Neural cell (in vitro differentiated cells): ENCODE measurements around the gene RAD51AP2.

Experiments
- POLR2AphosphoS5 ChIP-seq: IDR thresholded peaks from 2 replicates; pipeline ENCODE4 v1.6.1; 2012
- RAD21 ChIP-seq: fragments of 450-650 bp; conservative IDR thresholded peaks from 2 replicates; pipeline ENCODE4 v1.6.1; 2014; ENCODE audit warnings: antibody characterized with exemption, mild to moderate bottlenecking, moderate library complexity
- TAF1 ChIP-seq: IDR thresholded peaks from 2 replicates; pipeline ENCODE4 v1.6.1; 2012; ENCODE audit warnings: low read depth
- TF ChIP-seq, protein P1 (sequence below): fragments of 450-650 bp; IDR thresholded peaks from 2 replicates; pipeline ENCODE4 v1.5.1; 2014; ENCODE audit warnings: antibody characterized with exemption, mild to moderate bottlenecking, moderate library complexity; ENCODE audit not compliant: poor library complexity, severe bottlenecking

DNA sequence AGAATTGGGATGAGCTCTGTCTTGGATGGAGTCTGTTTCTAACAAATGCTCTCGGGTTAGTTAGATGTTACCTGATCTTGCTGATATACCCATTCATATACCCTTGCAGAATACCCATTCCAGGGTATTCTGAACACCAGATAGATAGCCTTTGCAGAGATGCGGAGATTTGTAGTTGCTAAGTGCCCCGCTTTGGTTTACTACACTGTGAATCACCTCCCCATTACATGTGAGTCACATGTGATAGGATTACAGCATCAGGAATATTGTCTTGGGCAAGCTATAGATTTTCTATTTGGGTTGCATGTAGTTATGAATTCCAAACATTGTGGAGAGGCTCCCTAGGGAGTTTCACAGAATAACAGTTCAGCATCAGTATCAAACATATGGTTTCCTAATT, 26.0 kb upstream of the RAD51AP2 start:
- TF ChIP-seq TAF1: no peak
- TF ChIP-seq POLR2AphosphoS5: no peak
- TF ChIP-seq, protein P1, sequence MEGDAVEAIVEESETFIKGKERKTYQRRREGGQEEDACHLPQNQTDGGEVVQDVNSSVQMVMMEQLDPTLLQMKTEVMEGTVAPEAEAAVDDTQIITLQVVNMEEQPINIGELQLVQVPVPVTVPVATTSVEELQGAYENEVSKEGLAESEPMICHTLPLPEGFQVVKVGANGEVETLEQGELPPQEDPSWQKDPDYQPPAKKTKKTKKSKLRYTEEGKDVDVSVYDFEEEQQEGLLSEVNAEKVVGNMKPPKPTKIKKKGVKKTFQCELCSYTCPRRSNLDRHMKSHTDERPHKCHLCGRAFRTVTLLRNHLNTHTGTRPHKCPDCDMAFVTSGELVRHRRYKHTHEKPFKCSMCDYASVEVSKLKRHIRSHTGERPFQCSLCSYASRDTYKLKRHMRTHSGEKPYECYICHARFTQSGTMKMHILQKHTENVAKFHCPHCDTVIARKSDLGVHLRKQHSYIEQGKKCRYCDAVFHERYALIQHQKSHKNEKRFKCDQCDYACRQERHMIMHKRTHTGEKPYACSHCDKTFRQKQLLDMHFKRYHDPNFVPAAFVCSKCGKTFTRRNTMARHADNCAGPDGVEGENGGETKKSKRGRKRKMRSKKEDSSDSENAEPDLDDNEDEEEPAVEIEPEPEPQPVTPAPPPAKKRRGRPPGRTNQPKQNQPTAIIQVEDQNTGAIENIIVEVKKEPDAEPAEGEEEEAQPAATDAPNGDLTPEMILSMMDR: no peak
- TF ChIP-seq RAD21: no peak
